ENCODE data around the gene RHOF.
"Not testable (repeated sequence)": the region's sequence is repeated elsewhere in the genome, so short reads cannot be mapped to it uniquely, and the experiment has no call there.

Gene RHOF

DNA sequence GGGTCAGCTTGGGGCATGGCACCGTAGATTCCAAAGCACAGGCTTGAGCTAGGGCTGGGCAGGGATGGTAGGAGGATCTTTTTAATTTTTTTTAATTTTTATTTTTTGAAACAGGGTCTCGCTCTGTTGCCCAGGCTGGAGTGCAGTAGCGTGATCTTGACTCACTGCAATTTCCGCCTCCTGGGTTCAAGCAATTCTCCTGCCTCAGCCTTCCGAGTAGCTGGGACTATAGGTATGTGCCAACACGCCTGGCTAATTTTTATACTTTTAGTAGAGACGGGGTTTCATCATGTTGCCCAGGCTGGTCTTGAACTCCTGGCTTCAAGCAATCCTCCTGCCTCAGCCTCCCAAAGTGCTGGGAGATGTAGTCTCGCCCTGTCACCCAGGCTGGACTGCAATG lies 2.7 kb downstream of the RHOF start:
- DNase-seq, result not testable (repeated sequence)

DNA sequence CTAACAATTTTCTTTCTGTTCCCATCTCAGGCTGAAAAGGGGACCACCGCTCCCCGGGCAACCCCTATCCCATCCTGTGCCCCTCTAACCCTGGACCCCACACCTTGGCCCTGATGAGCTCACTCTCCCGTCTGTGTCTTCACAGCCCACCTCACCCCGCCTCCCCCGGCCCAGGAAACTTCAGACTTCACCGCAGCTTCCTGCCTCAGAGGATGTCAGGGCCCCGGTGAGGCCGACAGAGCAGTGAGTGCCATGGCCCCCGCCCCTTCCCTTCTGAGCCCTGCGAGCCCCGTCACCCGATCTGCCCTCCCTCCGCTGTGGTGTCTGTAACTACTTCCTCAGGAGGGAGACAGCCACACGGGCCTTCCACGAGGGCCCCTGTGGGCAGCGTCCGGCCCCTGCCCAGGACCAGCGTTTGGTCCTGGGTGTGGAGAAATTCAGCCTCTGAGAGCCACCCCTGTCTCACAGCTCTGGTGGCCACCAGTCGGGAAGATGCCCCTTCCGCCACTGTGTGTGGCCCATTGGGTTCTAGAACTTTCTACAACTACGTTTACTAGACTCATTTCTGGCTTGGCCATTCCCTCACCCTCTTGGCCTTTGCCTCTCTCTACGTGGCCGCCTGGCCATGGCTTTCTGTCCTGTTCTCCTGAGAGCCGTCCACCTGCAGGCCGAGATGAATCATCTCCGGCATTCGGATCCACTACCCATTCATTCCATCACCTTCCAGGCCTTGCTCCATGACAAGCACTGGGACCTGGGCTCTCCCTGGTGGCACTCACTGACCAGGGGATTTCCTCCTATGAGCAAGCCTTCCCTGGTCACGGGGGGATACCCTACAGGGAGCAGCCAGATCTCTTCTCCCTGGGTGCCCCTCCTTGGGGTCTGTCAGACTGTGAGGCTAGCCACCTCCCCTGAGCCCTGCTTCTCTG lies 3.4 kb downstream of the RHOF start:
- no peak for DNase-seq

- no peak for DNase-seq
Measured at GRCh38 chr12:121789233-121789781, 4.2 kb downstream of the RHOF start.

GRCh38 chr12:121788176-121788818 lies 5.2 kb downstream of the RHOF start:
- DNase-seq, result no peak

GRCh38 chr12:121787063-121788025 lies 6.1 kb downstream of the RHOF start:
- DNase-seq, result no peak

DNA sequence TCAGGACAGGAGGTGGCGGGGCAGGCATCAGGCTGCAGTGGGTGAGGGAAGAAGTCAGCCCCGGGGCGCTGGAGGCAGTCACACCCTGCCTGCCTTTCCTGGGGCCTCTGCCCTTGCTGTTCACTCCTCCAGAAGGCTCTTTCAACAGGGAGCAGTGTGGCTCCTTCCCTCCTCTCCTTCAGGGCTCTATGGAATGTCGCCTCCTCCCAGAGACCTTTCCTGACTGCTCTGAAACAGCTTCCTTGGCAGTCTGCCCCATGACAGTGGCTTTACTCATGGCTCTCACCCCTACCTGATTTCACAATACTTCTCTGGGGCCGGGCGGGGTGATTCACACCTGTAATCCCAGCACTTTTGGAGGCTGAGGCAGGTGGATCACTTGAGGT lies 7.1 kb downstream of the RHOF start:
- peak; percentile 52 for DNase-seq

DNA sequence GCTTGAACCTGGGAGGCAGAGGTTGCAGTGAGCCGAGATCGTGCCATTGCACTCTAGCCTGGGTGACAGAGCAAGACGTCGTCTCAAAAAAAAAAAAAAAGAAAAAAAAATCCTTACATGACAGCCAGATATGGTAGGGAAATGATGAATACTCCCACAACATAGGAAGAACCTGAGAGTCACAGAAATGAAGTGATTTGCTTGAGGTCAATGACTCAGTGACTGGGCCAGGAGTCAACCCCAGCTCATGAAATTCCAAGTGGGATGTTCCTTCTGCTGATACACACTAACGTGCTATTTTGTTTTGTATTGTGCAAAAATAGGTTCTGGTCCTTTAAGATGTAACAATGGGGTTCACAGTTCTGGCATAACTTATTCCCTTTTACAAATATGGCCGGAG lies 9.0 kb downstream of the RHOF start:
- DNase-seq, result no peak

GRCh38 chr12:121783766-121784165 lies 9.7 kb downstream of the RHOF start:
- DNase-seq, result no peak

DNA sequence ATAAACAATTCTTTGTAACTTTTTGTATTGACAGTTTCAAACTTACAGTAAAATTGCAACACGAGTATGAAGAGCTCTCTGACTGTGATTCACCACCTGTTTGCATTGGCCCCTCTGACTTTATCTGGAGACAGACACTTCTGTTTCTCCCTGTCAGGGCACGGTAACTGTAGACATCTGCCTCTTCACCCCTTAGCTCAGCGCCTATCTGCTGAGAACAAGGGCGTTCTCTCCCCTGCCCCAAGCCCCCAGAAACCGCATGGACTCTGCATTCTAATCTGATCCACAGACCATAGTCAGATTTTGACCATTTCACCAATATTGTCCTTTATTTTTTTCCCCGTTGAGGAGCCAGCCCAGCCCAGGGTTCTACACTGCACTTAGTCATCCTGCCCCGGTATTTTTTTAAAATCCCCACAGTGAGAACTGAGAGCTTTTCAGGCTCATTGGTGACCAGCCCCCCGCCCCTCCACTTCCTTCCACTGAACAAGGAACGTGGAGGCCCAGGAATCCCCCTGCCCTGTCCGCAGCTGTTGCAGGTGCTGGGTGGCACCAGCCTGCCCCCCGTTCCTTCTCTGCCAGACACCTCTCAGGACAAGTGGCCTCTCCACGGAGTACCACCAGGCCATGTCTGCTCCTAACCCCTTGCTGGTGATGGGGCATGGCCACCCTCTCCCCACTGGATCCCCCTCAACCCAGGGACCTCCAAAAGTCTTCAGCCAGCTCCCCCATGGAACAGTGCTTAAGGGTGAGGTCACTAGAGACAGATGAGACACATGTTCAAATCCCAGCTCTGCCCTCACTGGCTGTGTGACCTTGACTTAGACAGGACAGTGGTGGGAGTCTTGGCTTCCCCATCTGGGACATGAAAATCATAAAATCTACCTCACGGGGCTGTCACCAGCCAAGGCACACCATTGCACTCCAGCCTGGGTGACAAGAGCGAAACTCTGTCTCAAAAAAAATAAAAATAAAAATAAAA lies 11.2 kb downstream of the RHOF start:
- no peak for DNase-seq

DNA sequence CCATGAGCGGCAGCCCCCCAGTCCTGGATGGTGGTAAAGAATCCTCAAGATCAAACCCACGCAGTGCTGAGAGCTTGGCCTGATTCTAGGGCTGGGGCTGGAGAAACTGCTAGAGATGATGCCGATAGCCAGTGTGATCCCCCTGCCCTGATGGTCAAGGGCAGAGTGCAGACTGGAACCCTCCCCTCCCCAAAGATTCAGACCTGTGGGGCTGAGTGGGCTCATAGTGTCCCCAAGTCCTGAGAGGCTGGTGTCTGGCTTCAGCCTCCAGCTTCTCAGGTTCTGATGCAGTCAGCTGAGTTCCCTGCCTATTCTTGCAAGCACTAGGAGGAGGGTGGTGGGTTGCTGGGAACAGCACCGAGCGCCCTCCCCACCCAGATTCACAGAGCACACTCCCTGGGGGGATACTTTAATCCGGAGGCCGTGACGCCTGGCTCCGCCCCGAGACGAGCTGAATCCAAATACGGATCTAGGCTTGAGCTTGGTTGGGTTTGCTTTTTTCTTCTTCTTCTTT lies 11.9 kb downstream of the RHOF start:
- DNase-seq, result no peak

GRCh38 chr12:121780429-121780828 lies 13.1 kb downstream of the RHOF start:
- DNase-seq, result no peak

- DNase-seq, result no peak
Measured at GRCh38 chr12:121779422-121779895, 14.0 kb downstream of the RHOF start.

- DNase-seq, result no peak
Measured at GRCh38 chr12:121778567-121779421, 14.7 kb downstream of the RHOF start.

- DNase-seq, result no peak
Measured at GRCh38 chr12:121776190-121777098, 17.0 kb downstream of the RHOF start.

DNA sequence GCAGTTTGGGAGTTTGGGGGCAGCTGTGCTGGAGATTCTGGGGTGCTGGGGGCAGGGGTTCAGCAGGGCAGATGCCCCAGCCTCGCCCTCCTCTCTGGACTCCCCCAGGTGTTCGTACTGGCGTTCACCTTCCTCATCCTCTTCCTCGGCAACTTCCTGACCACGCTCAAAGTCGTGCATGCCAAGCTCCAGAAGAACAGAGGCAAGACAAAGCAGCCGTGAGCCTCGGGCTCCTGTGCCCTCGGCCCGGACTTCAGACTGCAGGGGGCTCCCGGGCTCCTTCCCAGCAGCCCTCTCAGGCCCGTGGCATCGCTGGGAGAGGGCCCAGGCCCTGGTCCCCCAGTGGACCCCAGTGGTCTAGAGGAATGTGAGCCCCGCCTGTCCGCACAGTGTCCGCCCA lies 18.0 kb downstream of the RHOF start:
- no peak for DNase-seq

- no peak for DNase-seq
Measured at GRCh38 chr12:121774968-121775474, 18.5 kb downstream of the RHOF start.

GRCh38 chr12:121773011-121773777 lies 20.3 kb downstream of the RHOF start:
- no peak for DNase-seq
